Neural cell (in vitro differentiated cells): ENCODE data around the gene PPP1CB. TPM values are rescaled to one million over a fixed set of nuclear protein-coding genes. Genes with fewer than 3 reads are reported as not detected.

Experiments used
- H2AFZ ChIP-seq: fragments of 200-600, 300-800 bp; sonication (generic), shearing (Covaris generic); 2 replicates; pipeline ENCODE4 v1.6.0; 2014; ENCODE audit warnings: low read depth, mild to moderate bottlenecking, antibody characterized with exemption, low read length, moderate library complexity
- H3F3A ChIP-seq: fragments of 200-600 bp; shearing (Covaris generic); 2 replicates; pipeline ENCODE4 v1.6.1; 2016; ENCODE audit warnings: mild to moderate bottlenecking, moderate library complexity, mixed read lengths, antibody characterized with exemption, low read length; ENCODE audit not compliant: insufficient read depth, poor library complexity, severe bottlenecking
- H3K27ac ChIP-seq: fragments of 200-600, 300-800 bp; sonication (generic), shearing (Covaris generic); 2 replicates; pipeline ENCODE4 v1.5.1; 2014; ENCODE audit warnings: mild to moderate bottlenecking, low read length, moderate library complexity
- H3K27me3 ChIP-seq: fragments of 300-800, 200-600 bp; sonication (generic), shearing (Covaris generic); 2 replicates; pipeline ENCODE4 v1.6.0; 2014; ENCODE audit warnings: mild to moderate bottlenecking, low read depth, low read length, moderate library complexity; ENCODE audit not compliant: insufficient read depth
- H3K36me3 ChIP-seq: fragments of 300-800, 200-600 bp; sonication (generic), shearing (Covaris generic); 2 replicates; pipeline ENCODE4 v1.5.1; 2014; ENCODE audit warnings: mild to moderate bottlenecking, antibody characterized with exemption, low read length, moderate library complexity; ENCODE audit not compliant: insufficient read depth
- H3K4me2 ChIP-seq: fragments of 300-800, 200-600 bp; sonication (generic), shearing (Covaris generic); 2 replicates; pipeline ENCODE4 v1.6.0; 2014; ENCODE audit warnings: mild to moderate bottlenecking, low read length
- H3K4me3 ChIP-seq: fragments of 300-800, 200-600 bp; sonication (generic), shearing (Covaris generic); 2 replicates; pipeline ENCODE4 v1.5.1; 2014; ENCODE audit warnings: mild to moderate bottlenecking, low read length, moderate library complexity
- H3K79me2 ChIP-seq: fragments of 200-600 bp; shearing (Covaris generic); replicated peaks from 2 replicates; pipeline ENCODE4 v1.6.0; 2014; ENCODE audit warnings: mild to moderate bottlenecking, low read length, moderate library complexity; ENCODE audit not compliant: insufficient read depth
- H3K9ac ChIP-seq: fragments of 300-800, 200-600 bp; sonication (generic), shearing (Covaris generic); 2 replicates; pipeline ENCODE4 v1.6.1; 2016; ENCODE audit warnings: mild to moderate bottlenecking, low read length, mixed read lengths
- H3K9me2 ChIP-seq: fragments of 200-600 bp; shearing (Covaris generic); 2 replicates; pipeline ENCODE4 v1.6.1; 2016; ENCODE audit warnings: mild to moderate bottlenecking, low read length, mixed read lengths; ENCODE audit not compliant: insufficient read depth
- H3K9me3 ChIP-seq: fragments of 200-600, 300-800 bp; sonication (generic), shearing (Covaris generic); 2 replicates; pipeline ENCODE4 v1.6.1; 2016; ENCODE audit warnings: mild to moderate bottlenecking, mixed run types, low read length, moderate library complexity, mixed read lengths
- H4K20me1 ChIP-seq: fragments of 200-600 bp; shearing (Covaris generic); 2 replicates; pipeline ENCODE4 v1.6.1; 2016; ENCODE audit warnings: mild to moderate bottlenecking, mixed run types; ENCODE audit not compliant: insufficient read depth
- CTCF ChIP-seq: fragments of 450-650 bp; IDR thresholded peaks from 2 replicates; pipeline ENCODE4 v1.5.1; 2014; ENCODE audit warnings: antibody characterized with exemption, mild to moderate bottlenecking, moderate library complexity; ENCODE audit not compliant: poor library complexity, severe bottlenecking
- EP300 ChIP-seq: fragments of 450-650 bp; conservative IDR thresholded peaks from 2 replicates; pipeline ENCODE4 v1.6.1; 2014; ENCODE audit warnings: antibody characterized with exemption, mild to moderate bottlenecking, moderate library complexity; ENCODE audit not compliant: poor library complexity, severe bottlenecking
- EZH2 ChIP-seq: fragments of 200-600, 300-800 bp; shearing (Covaris generic), sonication (generic); IDR thresholded peaks from 2 replicates; pipeline ENCODE4 v1.6.1; 2014; ENCODE audit warnings: antibody characterized with exemption, low read length, borderline replicate concordance, mild to moderate bottlenecking; ENCODE audit not compliant: insufficient read depth, poor library complexity, severe bottlenecking
- MXI1 ChIP-seq: fragments of 450-650 bp; conservative IDR thresholded peaks from 2 replicates; pipeline ENCODE4 v1.6.1; 2014; ENCODE audit warnings: antibody characterized with exemption, mild to moderate bottlenecking; ENCODE audit not compliant: poor library complexity, severe bottlenecking
- POLR2AphosphoS5 ChIP-seq: IDR thresholded peaks from 2 replicates; pipeline ENCODE4 v1.6.1; 2012
- RAD21 ChIP-seq: fragments of 450-650 bp; conservative IDR thresholded peaks from 2 replicates; pipeline ENCODE4 v1.6.1; 2014; ENCODE audit warnings: antibody characterized with exemption, mild to moderate bottlenecking, moderate library complexity
- REST ChIP-seq: IDR thresholded peaks from 2 replicates; pipeline ENCODE4 v1.6.1; 2012; ENCODE audit warnings: borderline replicate concordance
- SMC3 ChIP-seq: fragments of 450-650 bp; conservative IDR thresholded peaks from 2 replicates; pipeline ENCODE4 v1.6.1; 2014; ENCODE audit warnings: antibody characterized with exemption, mild to moderate bottlenecking, moderate library complexity; ENCODE audit not compliant: poor library complexity
- TAF1 ChIP-seq: IDR thresholded peaks from 2 replicates; pipeline ENCODE4 v1.6.1; 2012; ENCODE audit warnings: low read depth
- polyA plus RNA-seq: library from polyadenylated mRNA; depleted of rRNA; stranded (reverse); fragments of >200 nt; gene quantifications from 2 replicates; pipeline ENCODE4 v1.2.3, GENCODE V29; 2014

Gene PPP1CB
- polyA plus RNA-seq, 1 donor from 2014 or later = 239 TPM

- H3K27ac ChIP-seq = no peak overlapping the region
- no peak overlapping the region for H2AFZ ChIP-seq
- H3K79me2 ChIP-seq = peaks cover 70% of the 10 kb centered on the region
- H3K9me3 ChIP-seq = no peaks in the 10 kb centered on the region
- peaks cover 2% of the 10 kb centered on the region for H3F3A ChIP-seq
- no peak for TF ChIP-seq TAF1
- no peak for TF ChIP-seq CTCF
- TF ChIP-seq SMC3 = no peak
- no peak for TF ChIP-seq POLR2AphosphoS5
- no peak for TF ChIP-seq EP300
- no peak for TF ChIP-seq EZH2
- TF ChIP-seq REST = no peak
- no peak for TF ChIP-seq RAD21
- no peak for TF ChIP-seq MXI1
- H3K36me3 ChIP-seq = no peaks in the 10 kb centered on the region
- H3K4me2 ChIP-seq = peak overlapping the region; percentile 30
- no peaks in the 10 kb centered on the region for H3K9me2 ChIP-seq
- H3K9ac ChIP-seq = no peak overlapping the region
- peaks cover 14% of the 10 kb centered on the region for H4K20me1 ChIP-seq
- peak overlapping the region; percentile 90 for H3K4me3 ChIP-seq
- no peaks in the 10 kb centered on the region for H3K27me3 ChIP-seq
Measured at GRCh38 chr2:28754321-28754720, 2.7 kb downstream of the PPP1CB start.

- no peaks in the 10 kb centered on the region for H3K9me3 ChIP-seq
- peaks cover 2% of the 10 kb centered on the region for H3F3A ChIP-seq
- H2AFZ ChIP-seq = no peak overlapping the region
- no peaks in the 10 kb centered on the region for H3K9me2 ChIP-seq
- peaks cover 81% of the 10 kb centered on the region for H3K79me2 ChIP-seq
- TF ChIP-seq TAF1 (no peak), RAD21 (no peak), SMC3 (no peak), CTCF (no peak), POLR2AphosphoS5 (no peak)
- H3K27me3 ChIP-seq = no peaks in the 10 kb centered on the region
- no peak overlapping the region for H3K4me2 ChIP-seq
- peak overlapping the region; percentile 90 for H3K4me3 ChIP-seq
- no peak overlapping the region for H3K9ac ChIP-seq
- no peak overlapping the region for H3K27ac ChIP-seq
- no peaks in the 10 kb centered on the region for H3K36me3 ChIP-seq
- H4K20me1 ChIP-seq = peaks cover 14% of the 10 kb centered on the region
Measured at GRCh38 chr2:28755421-28755820, 3.8 kb downstream of the PPP1CB start.
